PC-3 (cell line): ENCODE measurements around the gene RPL37A. TPM values are rescaled to one million over a fixed set of nuclear protein-coding genes. Genes with fewer than 3 reads are reported as not detected.

Experiments used
- total RNA-seq: library from RNA; depleted of rRNA; stranded (reverse); fragments of >200 nt; gene quantifications from 2 replicates; pipeline ENCODE4 v1.2.3, GENCODE V29; 2014; rRNA removed

The RPL37A gene
- total RNA-seq, 1 experiment from 2014 or later = 2,472 TPM

Other genes with a start within 250 kb of the RPL37A start
- gene MARCHF4, start 126.4 kb upstream of the RPL37A start, total RNA-seq = 1.9 and 3.7 TPM in 2 replicates
- 8.3 and 17.2 TPM in 2 replicates for gene SMARCAL1, start 86.4 kb upstream of the RPL37A start, total RNA-seq
- 174 and 183 TPM in 2 replicates for gene IGFBP2, start 134.6 kb downstream of the RPL37A start, total RNA-seq
- gene IGFBP5, start 196.7 kb downstream of the RPL37A start, total RNA-seq = 140 and 157 TPM in 2 replicates